Measurements from ENCODE around the gene FILIP1L.

Gene FILIP1L

DNA sequence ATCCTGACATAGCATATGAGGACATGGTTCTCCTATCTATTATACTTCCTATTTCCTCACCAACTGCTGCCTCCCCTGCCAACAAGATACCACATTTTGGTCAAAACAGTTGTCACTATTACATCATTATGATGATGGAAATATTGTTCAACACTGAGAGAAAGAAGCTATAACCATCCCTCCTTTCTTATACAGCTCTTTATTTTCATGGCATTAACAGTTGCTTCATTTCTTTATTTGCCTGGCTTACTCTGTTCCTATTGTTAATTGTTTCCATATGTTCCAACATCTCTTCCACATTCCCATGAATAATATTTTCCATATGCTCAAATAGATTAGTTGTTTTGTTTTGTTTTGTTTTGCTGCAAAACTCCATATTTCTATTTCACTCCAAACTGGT is 40.8 kb upstream of the FILIP1L start:
- peak; percentile 50 for DNase-seq (ENCODE audit: extremely low read depth, low read depth)
- no peak for TF ChIP-seq CTCF (IDR thresholded peaks at IDR 0.05; ENCODE audit: low read depth, low read length)

GRCh38 chr3:100154171-100154570 is 39.9 kb upstream of the FILIP1L start:
- no peak for TF ChIP-seq CTCF (IDR thresholded peaks at IDR 0.05; ENCODE audit: low read depth, low read length)
- DNase-seq (ENCODE audit: extremely low read depth, low read depth): no peak

DNA sequence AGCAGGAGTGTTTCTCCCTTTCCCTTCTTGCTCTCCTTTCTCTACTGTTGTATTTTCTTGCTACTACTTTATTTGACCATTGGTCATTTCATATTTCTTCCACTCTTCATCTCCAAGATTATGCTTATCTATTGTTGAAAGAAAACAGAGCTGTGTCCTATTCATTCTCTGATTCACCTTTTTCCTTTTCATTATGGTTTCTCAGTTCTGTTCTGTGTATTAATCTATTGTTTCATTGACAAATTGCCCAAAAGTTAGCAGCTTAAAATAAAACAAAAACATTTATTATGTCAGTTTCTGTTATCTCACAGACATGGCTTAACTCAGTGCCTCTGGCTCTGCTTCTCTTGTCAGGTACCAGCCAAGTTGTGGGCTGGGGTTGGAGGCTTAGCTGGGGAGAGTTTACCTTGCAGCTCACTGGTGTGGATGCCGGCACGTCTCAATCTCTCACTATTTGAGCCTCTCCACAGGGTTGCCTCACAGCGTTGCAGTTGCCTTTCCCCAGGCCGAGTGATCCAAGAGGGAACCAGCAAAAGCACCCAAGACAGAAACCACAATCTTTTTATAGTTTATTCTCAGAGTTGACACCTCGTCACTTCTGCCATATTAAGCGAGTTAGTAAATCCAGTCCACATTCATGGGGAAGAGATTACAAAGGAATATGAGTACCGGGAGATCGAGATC is 36.9 kb upstream of the FILIP1L start:
- DNase-seq (ENCODE audit: extremely low read depth, low read depth): no peak
- no peak for TF ChIP-seq CTCF (IDR thresholded peaks at IDR 0.05; ENCODE audit: low read depth, low read length)

- no peak for DNase-seq (ENCODE audit: extremely low read depth, low read depth)
- TF ChIP-seq CTCF (IDR thresholded peaks at IDR 0.05; ENCODE audit: low read depth, low read length): no peak
Measured at GRCh38 chr3:100150473-100150872, 36.2 kb upstream of the FILIP1L start.

- no peak for DNase-seq (ENCODE audit: extremely low read depth, low read depth)
- no peak for TF ChIP-seq CTCF (IDR thresholded peaks at IDR 0.05; ENCODE audit: low read depth, low read length)
Measured at GRCh38 chr3:100149713-100150415, 35.6 kb upstream of the FILIP1L start.

DNA sequence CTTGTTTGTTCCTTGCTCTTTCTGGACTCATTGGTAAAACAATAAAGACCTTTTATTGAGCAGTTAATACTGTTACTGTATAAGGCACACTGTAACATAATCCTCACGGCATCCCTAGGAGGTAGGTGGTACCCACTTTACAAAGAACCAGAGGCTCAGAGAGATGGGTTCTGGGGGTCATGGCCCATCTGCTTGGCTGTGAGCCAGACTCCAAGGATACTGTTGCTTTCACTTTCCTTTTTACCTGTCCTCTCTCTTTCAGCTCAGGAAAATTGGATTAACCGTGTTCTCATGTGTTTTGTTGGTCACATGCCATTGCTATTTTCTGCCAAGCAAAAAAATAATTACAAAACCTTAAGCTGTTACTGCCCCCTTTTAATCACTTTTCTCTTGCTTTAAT is 34.8 kb upstream of the FILIP1L start:
- TF ChIP-seq CTCF (IDR thresholded peaks at IDR 0.05; ENCODE audit: low read depth, low read length): no peak
- no peak for DNase-seq (ENCODE audit: extremely low read depth, low read depth)

DNA sequence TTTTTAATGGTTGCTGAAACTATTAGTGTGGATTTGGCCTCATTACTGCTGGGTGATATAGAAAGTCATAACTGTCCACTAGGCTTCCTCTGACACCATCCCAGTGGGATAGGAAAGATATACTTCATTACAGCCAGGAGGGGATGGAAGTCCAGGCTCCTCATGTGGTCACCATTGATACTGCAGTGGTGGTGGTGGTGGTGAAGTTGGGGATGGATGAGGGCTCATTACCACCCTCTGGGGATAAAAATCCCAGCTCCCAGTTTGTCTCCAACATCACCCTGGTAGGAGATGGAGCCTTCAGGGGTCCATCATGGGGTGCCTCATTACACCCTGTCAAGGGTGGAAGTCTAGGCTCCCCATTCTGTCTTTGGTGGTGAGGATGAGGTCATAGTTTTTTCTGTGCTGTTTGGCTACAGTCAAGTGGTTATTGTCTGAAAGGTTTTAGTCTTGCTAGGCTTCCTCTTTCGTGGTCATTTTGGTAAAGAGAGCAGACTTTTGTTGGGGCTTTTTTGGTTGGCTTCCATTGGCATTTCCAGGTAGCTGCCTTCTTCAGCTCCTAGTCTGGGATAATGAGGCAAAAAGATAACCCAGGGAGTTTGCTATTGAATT is 30.1 kb upstream of the FILIP1L start:
- DNase-seq (ENCODE audit: extremely low read depth, low read depth): no peak
- no peak for TF ChIP-seq CTCF (IDR thresholded peaks at IDR 0.05; ENCODE audit: low read depth, low read length)
